Measurements from ENCODE around the gene SERBP1. TPM values are rescaled to one million over a fixed set of nuclear protein-coding genes. Genes with fewer than 3 reads are reported as not detected.

SERBP1 gene
- total RNA-seq = 100 to 1,000 TPM in 5 of 6 donors, 10 to 100 TPM in 1; 93.2 to 199 (median 138) TPM

- DNase-seq (peak; percentile 96 to 97), ATAC-seq (ENCODE audit: low FRiP score in 2 of 2) (peak; percentile 98 to 99)
- Histone ChIP-seq H3K27me3 (no peaks in the 10 kb centered on the region), H3K27ac (peak within 1 kb of the TSS; percentile 90 to 92 (median 91)), H3K4me1 (peaks cover 23 to 40% (median 24%) of the 10 kb centered on the region in 4 donors), H3K9me3 (no peaks in the 10 kb centered on the region), H3K4me3 (peak within 1 kb of the TSS; percentile 56 to 85 (median 76)), H3K36me3 (peaks cover under 1 to 6% (median 4%) of the 10 kb centered on the region in 4 donors)
- WGBS, 2 donors = 0 to 1% methylated on average over 22 to 44 of the region's 62 CpGs
- TF ChIP-seq POLR2AphosphoS5 (IDR thresholded peaks at IDR 0.05) (peak; percentile 78 to 92), POLR2A (IDR thresholded peaks at IDR 0.05) (peak in 2 of 4 donors; percentile 16 to 78), EP300 (IDR thresholded peaks at IDR 0.05) (peak in 1 of 4 donors; percentile 15)
- TF ChIP-seq, protein P1, sequence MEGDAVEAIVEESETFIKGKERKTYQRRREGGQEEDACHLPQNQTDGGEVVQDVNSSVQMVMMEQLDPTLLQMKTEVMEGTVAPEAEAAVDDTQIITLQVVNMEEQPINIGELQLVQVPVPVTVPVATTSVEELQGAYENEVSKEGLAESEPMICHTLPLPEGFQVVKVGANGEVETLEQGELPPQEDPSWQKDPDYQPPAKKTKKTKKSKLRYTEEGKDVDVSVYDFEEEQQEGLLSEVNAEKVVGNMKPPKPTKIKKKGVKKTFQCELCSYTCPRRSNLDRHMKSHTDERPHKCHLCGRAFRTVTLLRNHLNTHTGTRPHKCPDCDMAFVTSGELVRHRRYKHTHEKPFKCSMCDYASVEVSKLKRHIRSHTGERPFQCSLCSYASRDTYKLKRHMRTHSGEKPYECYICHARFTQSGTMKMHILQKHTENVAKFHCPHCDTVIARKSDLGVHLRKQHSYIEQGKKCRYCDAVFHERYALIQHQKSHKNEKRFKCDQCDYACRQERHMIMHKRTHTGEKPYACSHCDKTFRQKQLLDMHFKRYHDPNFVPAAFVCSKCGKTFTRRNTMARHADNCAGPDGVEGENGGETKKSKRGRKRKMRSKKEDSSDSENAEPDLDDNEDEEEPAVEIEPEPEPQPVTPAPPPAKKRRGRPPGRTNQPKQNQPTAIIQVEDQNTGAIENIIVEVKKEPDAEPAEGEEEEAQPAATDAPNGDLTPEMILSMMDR (IDR thresholded peaks at IDR 0.05) = peak in 1 of 6 experiments; percentile 14
These were observed at the start of gene SERBP1 for GRCh38 chr1:67430358-67431155. TSS of gene SERBP1 (minus strand) at chr1:67430402. CDS start at chr1:67430300, 102 bp downstream.

DNA sequence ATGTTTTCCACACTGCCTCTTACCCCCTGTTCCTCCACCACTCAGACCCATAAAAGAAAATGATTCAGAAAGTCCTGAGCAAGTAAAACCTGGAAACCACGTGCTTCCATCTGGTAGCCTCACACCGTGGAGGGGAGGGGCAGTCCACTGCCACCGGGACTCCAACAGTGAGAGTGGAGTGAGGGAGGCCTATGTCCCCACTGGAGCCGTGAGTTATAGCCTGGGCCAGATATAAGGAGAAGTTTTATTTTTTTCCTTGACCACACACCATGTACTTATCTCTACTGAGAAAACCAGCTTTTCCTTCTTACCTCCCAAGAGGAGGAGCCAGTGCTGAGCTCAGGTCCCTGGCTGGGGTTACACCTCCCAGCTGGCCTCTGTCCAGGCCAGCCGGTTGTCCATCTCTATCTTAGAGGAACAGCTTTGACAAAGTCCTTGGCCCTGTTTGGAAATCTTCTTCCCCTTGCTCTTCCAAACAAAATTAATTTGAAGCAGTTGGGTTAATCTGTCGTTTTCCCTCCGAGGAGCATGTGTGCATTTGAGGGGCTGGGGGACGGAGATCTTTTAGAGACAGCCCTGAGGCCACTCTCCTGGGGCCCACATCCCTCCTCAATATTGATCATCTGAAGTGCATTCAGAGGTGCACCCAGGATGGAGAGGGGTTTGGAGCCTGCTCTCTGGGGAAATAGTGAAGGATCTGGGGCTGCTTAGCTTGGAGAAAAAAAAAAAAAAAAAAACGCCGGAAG lies 49.1 kb upstream of the SERBP1 start:
- no peaks in the 10 kb centered on the region for H3K36me3 ChIP-seq
- TF ChIP-seq POLR2A (IDR thresholded peaks at IDR 0.05) (no peak), EP300 (IDR thresholded peaks at IDR 0.05) (no peak), POLR2AphosphoS5 (IDR thresholded peaks at IDR 0.05) (no peak)
- TF ChIP-seq, protein P1 (IDR thresholded peaks at IDR 0.05) = no peak

GRCh38 chr1:67476906-67477305 lies 46.7 kb upstream of the SERBP1 start:
- Histone ChIP-seq H3K4me1 (peaks cover 0 to 7% (median 6%) of the 10 kb centered on the region in 4 donors), H3K9me3 (no peaks in the 10 kb centered on the region), H3K27ac (no peak overlapping the region), H3K27me3 (no peaks in the 10 kb centered on the region), H3K36me3 (no peaks in the 10 kb centered on the region), H3K4me3 (no peak overlapping the region)
- TF ChIP-seq POLR2AphosphoS5 (IDR thresholded peaks at IDR 0.05) (no peak), POLR2A (IDR thresholded peaks at IDR 0.05) (no peak), EP300 (IDR thresholded peaks at IDR 0.05) (no peak)
- TF ChIP-seq, protein P1 (IDR thresholded peaks at IDR 0.05) = no peak
- 71 to 89% methylated on average over 5 of the region's 5 CpGs for WGBS, 2 donors
- no peak for ATAC-seq (ENCODE audit: low FRiP score in 2 of 2)
- DNase-seq = no peak

More for the DNA sequence above, 49.1 kb upstream of the SERBP1 start:
- Histone ChIP-seq H3K4me1 (peaks cover 0 to 7% (median 6%) of the 10 kb centered on the region in 4 donors), H3K27me3 (no peaks in the 10 kb centered on the region), H3K4me3 (no peak overlapping the region), H3K27ac (peak overlapping the region in 1 of 4 donors; percentile 10), H3K9me3 (no peaks in the 10 kb centered on the region)
- ATAC-seq (ENCODE audit: low FRiP score in 2 of 2) (peak; percentile 31 to 36), DNase-seq (peak in 1 of 2 donors; percentile 29)
- 36 to 38% methylated on average over 10 of the region's 10 CpGs for WGBS, 2 donors

DNA sequence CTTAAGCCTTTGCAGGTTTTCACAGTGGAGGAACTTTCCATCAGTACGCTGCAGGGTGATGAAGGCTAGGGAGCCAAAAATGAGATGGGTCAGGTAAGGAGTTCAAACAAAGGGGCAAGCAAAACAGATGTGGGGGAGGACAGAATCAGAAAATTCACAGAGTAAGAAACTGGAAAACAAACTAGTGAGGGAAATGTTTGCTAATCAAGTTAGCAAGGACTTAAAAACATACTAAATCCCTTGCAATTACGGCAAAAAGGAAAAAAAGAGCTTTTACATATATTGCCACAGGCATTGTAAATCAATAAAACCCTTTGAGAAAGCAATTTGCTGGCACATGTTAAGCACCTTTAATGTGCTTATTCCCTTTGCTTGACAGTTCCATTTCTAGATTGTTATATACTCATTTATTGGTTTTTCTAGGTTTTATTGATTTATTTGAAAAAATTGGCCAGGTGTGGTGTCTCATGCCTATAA lies 45.8 kb upstream of the SERBP1 start:
- 96 to 98% methylated on average over 2 of the region's 2 CpGs for WGBS, 2 donors
- ATAC-seq (ENCODE audit: low FRiP score in 2 of 2) = no peak

More for the DNA sequence above, 45.8 kb upstream of the SERBP1 start:
- DNase-seq = no peak
- no peaks in the 10 kb centered on the region for H3K9me3 ChIP-seq
- H3K27me3 ChIP-seq = no peaks in the 10 kb centered on the region
- H3K4me1 ChIP-seq = peaks cover 0 to 7% (median 6%) of the 10 kb centered on the region in 4 donors
- H3K36me3 ChIP-seq = no peaks in the 10 kb centered on the region
- no peak overlapping the region for H3K4me3 ChIP-seq
- no peak overlapping the region for H3K27ac ChIP-seq
- no peak for TF ChIP-seq POLR2A (IDR thresholded peaks at IDR 0.05)
- no peak for TF ChIP-seq EP300 (IDR thresholded peaks at IDR 0.05)
- TF ChIP-seq, protein P1 (IDR thresholded peaks at IDR 0.05) = no peak
- no peak for TF ChIP-seq POLR2AphosphoS5 (IDR thresholded peaks at IDR 0.05)

All from upper lobe of left lung (tissue), 6 donors.